NCI-H1417 treated with DMSO at 0.1 percent for 48 hours (cell line): Measurements from ENCODE around the gene ATP8B3.

Experiments
- DNase-seq: peaks from one replicate; lab custom pipeline; 2025; lab: John Stamatoyannopoulos, UW

ATP8B3 gene

GRCh38 chr19:1851654-1852580, 39.8 kb upstream of the ATP8B3 start:
- DNase-seq = no peak

DNA sequence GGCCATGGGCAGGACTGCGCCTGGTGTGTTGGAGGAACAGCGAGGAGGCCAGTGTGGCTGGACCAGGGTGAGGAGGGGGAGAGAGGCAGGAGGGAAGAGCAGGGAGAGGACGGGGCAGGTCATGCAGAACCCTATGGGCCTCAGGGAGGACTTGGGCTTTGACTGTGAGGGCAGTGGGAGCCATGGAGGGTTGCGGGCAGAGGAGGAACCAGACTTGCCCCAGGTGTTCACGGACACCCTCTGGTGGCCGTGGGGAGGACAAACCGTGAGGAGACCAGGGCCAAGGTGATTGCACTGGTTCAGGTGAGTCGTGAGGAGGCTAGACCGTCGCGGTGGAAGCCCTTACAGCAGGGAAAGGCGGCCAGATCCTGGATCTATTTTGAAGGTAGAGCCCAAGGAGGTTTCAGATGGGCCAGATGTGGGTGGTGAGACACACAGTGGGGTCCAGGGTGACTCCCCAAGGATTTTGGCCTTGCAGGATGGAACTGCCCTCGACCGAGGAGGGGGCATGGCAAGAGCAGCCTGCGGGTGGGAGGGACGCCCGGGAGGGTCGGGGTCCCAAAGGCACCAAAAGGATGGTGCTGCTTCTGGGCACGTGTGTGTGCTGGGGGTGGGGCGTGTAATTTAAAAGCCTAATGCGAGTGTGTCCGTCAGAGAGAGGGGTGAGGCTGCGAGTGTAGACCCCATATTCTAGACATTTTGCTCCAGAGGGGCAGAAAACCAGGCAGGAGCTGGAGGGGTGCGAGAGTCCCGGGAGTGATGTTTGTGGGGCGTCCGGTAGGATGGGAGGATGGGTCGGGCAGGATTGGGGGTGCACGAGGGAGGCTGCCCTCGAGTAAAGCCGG, 39.0 kb upstream of the ATP8B3 start:
- DNase-seq = no peak

- DNase-seq = no peak
These were observed 37.9 kb upstream of the ATP8B3 start for GRCh38 chr19:1849886-1850398.

DNA sequence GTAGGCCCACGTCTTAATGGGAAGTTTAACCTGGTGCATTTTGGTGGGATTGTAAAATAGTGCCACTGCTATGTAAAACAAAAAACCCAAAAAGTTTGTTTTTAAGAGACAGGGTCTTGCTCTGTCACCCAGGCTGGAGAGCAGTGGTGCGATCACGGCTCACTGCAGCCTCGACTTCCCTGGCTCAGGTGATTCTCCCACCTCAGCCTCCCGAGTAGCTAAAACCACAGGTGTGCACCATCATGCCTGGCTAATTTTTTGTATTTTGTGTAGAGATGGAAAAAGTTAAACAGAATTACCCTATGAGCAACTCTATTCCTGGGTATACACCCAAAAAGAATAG, 37.0 kb upstream of the ATP8B3 start:
- DNase-seq = no peak

- peak; percentile 94 for DNase-seq
These were observed 36.5 kb upstream of the ATP8B3 start, which contains the start of gene REXO1 for GRCh38 chr19:1848399-1849131. TSS of gene REXO1 (minus strand) at chr19:1848483. CDS start at chr19:1848358, 125 bp downstream.

DNA sequence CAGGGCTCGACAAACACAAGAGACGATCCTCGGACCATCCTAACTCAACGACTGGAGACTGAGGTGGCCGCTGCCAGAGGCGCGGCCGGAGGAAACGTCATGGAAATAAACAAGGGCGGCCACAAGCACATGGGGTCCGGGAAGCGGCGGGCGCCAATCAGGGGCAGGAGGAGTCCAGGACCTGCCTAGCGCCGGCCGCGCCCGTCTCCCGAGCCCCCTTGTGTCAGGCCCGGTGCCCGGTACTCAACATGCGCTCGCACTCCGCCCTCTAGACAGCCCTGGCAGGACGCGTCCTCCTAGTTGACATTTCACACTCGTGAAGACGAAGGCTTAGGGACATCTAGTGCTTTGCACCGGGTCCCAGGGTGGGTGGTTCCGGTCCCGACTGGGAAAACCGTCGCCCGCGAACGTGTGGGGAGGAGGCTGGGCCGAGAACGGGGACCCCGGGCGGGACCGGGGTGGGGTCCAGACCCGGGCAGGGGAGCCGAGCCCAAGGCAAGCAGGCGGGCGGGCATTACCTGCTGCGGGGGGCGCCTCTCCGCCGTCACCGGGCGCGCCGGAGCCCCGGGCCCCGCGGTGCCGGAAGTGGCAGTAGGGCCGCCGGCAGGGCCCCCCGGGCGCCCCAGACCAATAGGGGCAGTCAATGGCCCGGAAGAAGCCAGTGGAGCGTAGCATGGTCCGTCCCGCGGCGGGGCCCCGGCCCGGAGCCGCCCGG, 35.8 kb upstream of the ATP8B3 start:
- no peak for DNase-seq

DNA sequence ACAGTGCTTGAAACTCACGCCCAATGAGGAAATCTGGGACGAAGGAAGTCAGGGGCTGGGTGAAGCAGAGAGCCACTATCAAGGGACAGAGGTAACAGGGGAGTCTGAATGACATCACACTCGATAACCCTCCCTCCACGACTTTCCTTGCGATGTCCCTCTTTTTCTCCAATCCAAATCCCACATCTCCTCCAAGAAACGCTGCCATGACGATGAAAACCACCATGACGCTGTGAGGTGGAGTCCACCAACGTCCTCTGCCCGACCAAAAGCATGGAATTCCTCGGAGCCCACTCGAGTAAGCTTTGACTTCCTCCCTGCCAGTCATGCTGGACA, 35.2 kb upstream of the ATP8B3 start:
- no peak for DNase-seq

DNA sequence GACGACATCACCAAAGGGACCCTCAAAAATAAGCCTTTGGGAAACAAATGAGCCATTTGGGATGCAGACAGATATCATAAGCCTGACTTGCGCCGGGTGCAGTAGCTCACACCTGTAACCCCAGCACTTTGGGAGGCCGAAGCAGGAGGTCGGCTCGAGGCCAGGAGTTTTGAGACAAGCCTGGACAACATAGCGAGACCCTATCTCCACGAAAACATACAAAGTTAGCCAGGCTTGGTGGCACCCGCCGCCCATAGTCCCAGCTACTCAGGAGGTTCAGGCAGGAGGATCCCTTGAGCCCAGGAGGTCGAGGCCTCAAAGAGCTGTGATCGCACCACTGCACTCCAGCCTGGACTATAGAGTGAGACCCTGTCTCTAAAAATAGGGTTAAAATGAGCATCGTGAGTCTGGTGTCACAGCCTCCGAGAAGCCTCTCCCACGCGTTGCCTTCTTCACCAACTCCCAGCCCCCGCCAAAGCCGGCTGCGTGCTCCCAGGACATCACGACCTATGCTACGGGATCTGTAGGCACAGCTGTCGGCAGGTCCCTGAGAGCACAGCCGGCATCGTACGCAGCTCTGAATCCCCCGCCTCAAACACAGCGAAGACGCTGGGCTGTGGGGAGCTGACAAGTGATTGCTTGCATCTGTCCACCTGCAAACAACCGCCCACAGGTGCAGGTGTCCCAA, 34.6 kb upstream of the ATP8B3 start:
- DNase-seq = no peak

DNA sequence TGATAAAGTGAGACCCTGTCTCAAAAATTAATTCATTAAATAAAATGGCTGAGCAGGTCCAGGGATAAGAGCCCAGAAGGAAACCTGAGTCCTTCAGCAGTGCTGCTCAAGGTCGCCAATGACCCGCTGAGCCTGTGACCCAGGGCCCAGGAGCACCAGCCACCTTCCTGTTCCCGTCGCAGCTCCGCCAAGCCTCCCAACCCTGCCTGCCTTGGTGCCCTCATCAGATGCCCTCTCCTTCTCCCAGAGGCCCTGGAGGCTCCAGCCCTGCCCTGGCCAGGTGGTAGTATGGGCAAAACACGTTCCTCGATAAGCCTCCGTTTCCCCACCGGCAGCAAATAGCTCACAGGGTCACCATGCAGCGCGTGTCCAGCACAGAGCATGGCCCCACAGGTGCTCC, 33.6 kb upstream of the ATP8B3 start:
- no peak for DNase-seq

GRCh38 chr19:1845125-1845515, 33.0 kb upstream of the ATP8B3 start:
- no peak for DNase-seq

DNA sequence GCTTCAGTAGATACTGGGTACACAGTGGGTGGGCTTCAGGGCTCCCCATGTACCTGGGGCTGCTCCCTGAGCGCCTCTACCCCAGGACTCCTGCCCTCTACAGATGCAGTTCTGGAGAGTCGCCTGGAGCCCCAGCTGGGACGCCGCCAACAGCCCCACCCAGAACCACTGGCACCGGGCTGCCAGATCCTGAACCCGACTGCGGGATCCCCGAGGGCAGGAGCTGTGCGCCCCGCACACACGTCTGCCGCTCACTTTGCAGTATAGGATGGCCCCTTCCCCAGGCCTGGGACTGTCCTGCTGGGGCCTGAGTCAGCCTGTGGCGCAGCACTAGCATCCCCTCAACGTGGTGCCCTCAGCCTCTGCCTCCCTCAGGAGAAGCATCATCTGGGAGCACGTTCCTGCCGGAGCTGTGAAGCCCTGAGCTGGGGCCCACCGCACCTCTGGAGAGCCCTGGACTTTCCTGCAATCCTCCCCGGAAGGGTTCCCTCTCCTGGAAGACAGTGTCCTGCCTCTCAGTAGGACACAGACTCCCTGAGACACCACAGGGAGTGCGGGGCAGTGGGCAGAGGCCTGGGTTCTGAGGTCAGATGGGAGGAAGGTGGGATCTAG, 32.5 kb upstream of the ATP8B3 start:
- DNase-seq = no peak

- DNase-seq = no peak
These were observed 31.7 kb upstream of the ATP8B3 start for GRCh38 chr19:1843646-1844394.

- no peak for DNase-seq
These were observed 31.0 kb upstream of the ATP8B3 start for GRCh38 chr19:1843116-1843515.

- no peak for DNase-seq
These were observed 29.3 kb upstream of the ATP8B3 start for GRCh38 chr19:1841209-1841924.

GRCh38 chr19:1840541-1841115, 28.6 kb upstream of the ATP8B3 start:
- no peak for DNase-seq

GRCh38 chr19:1839658-1840540, 27.8 kb upstream of the ATP8B3 start:
- DNase-seq = no peak

- DNase-seq = no peak
These were observed 25.6 kb upstream of the ATP8B3 start for GRCh38 chr19:1837625-1838105.

GRCh38 chr19:1837222-1837565, 25.1 kb upstream of the ATP8B3 start:
- no peak for DNase-seq
